ENCODE measurements around the gene SHCBP1.

DNA sequence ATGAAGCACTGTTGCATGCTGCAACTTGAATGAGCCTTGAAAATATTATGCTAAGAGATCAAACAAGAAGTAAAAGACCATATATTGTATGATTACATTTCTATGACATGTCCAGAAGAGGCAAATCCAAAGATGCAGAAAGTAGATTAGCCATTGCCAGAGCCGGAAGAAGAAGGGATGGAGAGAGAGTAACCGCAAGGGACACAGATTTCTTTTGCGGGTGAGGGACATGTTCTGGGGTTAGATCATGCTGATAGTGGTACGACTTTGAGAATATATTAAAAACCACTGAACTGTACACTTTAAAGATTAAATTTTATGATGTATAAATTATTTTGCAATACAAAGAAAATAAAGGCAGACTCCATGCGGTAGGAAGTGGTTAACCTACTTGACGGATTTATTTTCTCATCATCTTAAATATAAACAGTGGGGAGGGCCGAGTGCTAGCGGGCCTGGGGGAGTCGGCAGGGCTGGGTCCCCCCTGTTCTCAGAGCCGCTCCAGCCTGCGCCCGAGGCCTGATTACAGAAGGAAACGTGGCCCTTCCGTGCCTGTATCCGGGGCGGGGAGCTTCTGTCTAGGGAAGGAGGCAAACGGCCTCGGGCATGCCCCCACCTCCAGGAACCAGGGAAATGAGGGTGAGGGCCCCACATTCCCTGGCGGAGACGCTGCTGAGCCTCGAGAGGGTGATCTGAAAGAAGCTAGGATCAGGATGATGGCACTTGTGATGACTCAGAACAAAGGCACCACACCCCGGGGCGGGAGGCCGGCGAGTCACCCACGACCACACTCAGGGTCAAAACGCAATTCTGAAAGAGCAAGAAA, 48.0 kb downstream of the SHCBP1 start:
- TF ChIP-seq POLR2A (IDR thresholded peaks at IDR 0.05) (no peak), POLR2AphosphoS5 (IDR thresholded peaks at IDR 0.05) (no peak)
- TF ChIP-seq, protein P1, sequence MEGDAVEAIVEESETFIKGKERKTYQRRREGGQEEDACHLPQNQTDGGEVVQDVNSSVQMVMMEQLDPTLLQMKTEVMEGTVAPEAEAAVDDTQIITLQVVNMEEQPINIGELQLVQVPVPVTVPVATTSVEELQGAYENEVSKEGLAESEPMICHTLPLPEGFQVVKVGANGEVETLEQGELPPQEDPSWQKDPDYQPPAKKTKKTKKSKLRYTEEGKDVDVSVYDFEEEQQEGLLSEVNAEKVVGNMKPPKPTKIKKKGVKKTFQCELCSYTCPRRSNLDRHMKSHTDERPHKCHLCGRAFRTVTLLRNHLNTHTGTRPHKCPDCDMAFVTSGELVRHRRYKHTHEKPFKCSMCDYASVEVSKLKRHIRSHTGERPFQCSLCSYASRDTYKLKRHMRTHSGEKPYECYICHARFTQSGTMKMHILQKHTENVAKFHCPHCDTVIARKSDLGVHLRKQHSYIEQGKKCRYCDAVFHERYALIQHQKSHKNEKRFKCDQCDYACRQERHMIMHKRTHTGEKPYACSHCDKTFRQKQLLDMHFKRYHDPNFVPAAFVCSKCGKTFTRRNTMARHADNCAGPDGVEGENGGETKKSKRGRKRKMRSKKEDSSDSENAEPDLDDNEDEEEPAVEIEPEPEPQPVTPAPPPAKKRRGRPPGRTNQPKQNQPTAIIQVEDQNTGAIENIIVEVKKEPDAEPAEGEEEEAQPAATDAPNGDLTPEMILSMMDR (IDR thresholded peaks at IDR 0.05): no peak

Measured in suprapubic skin (tissue), 4 donors.